ENCODE measurements around the gene ETV2.

DNA sequence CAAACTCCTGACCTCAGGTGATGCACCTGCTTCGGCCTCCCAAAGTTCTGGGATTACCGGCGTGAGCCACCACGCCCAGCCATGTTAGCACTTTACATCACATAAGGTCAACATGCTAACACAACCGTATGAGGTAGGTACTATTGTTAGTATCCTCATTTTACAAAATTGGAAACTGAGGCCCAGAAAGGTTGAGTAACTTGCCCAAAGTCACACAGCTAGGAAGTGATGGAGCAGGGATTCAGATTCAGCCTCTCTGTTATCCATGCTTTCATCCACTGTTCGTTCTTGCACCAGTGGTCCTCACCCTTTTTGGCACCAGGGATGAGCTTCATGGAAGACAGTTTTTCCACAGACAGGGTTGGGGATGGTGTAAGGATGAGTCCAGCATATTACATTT, 15.2 kb downstream of the ETV2 start:
- TF ChIP-seq, protein P1, sequence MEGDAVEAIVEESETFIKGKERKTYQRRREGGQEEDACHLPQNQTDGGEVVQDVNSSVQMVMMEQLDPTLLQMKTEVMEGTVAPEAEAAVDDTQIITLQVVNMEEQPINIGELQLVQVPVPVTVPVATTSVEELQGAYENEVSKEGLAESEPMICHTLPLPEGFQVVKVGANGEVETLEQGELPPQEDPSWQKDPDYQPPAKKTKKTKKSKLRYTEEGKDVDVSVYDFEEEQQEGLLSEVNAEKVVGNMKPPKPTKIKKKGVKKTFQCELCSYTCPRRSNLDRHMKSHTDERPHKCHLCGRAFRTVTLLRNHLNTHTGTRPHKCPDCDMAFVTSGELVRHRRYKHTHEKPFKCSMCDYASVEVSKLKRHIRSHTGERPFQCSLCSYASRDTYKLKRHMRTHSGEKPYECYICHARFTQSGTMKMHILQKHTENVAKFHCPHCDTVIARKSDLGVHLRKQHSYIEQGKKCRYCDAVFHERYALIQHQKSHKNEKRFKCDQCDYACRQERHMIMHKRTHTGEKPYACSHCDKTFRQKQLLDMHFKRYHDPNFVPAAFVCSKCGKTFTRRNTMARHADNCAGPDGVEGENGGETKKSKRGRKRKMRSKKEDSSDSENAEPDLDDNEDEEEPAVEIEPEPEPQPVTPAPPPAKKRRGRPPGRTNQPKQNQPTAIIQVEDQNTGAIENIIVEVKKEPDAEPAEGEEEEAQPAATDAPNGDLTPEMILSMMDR (IDR thresholded peaks at IDR 0.05; ENCODE audit: low read depth, low read length): no peak
- no peak for TF ChIP-seq EZH2phosphoT487 (IDR thresholded peaks at IDR 0.05; ENCODE audit: low read depth)
